Skeletal muscle tissue (tissue), 5 donors: ENCODE data around the gene GDF11. TPM values are rescaled to one million over a fixed set of nuclear protein-coding genes. Genes with fewer than 3 reads are reported as not detected.

Experiments
- H3K27ac ChIP-seq: one replicate; pipeline ENCODE4 v1.7.0; 2013; ENCODE audit warnings: mild to moderate bottlenecking, low read depth, low read length, inconsistent platforms
- H3K27me3 ChIP-seq, 3 donors: one replicate each; pipeline ENCODE4 v1.7.0; 2013; ENCODE audit warnings: low read length in 3 of 3; ENCODE audit not compliant: control insufficient read depth in 3 of 3, insufficient read depth in 3 of 3
- H3K36me3 ChIP-seq, 3 donors: one replicate each; pipeline ENCODE4 v1.7.0; 2013; ENCODE audit warnings: low read length in 3 of 3; ENCODE audit not compliant: control insufficient read depth in 3 of 3, insufficient read depth in 3 of 3
- H3K4me1 ChIP-seq, 3 donors: one replicate each; pipeline ENCODE4 v1.7.0; 2013; ENCODE audit warnings: low read length in 3 of 3, mild to moderate bottlenecking in 3 of 3; ENCODE audit not compliant: control insufficient read depth in 3 of 3, insufficient read depth in 3 of 3
- H3K4me3 ChIP-seq, 3 donors: one replicate each; pipeline ENCODE4 v1.7.0; 2013; ENCODE audit warnings: low read length in 3 of 3
- H3K9ac ChIP-seq, 3 donors: one replicate each; pipeline ENCODE4 v1.7.0; 2013; ENCODE audit warnings: low read length in 3 of 3, mild to moderate bottlenecking in 3 of 3, moderate library complexity in 2 of 3, low read depth in 1 of 3
- H3K9me3 ChIP-seq, 3 donors: one replicate each; pipeline ENCODE4 v1.7.0; 2013; ENCODE audit warnings: low read length in 3 of 3; ENCODE audit not compliant: control insufficient read depth in 3 of 3
- small RNA-seq: library from RNA; depleted of rRNA; stranded (forward); fragments of <200 nt; gene quantifications from one replicate; pipeline ENCODE3, GENCODE V24; 2014
- total RNA-seq: library from RNA; depleted of rRNA; stranded (reverse); fragments of >200 nt; gene quantifications from one replicate; pipeline ENCODE4 v1.2.3, GENCODE V29; 2014
- donor health status: Osteomylitis.

Gene GDF11
- total RNA-seq, 1 donor from 2014 or later: 3.1 TPM

GRCh38 chr12:55777856-55778255, 34.9 kb downstream of the GDF11 start:
- H3K36me3 ChIP-seq: peaks cover 11 to 24% (median 20%) of the 10 kb centered on the region in 3 donors
- H3K9me3 ChIP-seq: no peaks in the 10 kb centered on the region
- H3K4me3 ChIP-seq: no peak overlapping the region
- H3K27ac ChIP-seq: no peak overlapping the region
- no peaks in the 10 kb centered on the region for H3K4me1 ChIP-seq
- H3K27me3 ChIP-seq: no peaks in the 10 kb centered on the region
- H3K9ac ChIP-seq: no peak overlapping the region

GRCh38 chr12:55780685-55781084, 37.8 kb downstream of the GDF11 start:
- no peaks in the 10 kb centered on the region for H3K27me3 ChIP-seq
- H3K9me3 ChIP-seq: no peaks in the 10 kb centered on the region
- peaks cover 15 to 47% (median 40%) of the 10 kb centered on the region in 3 donors for H3K36me3 ChIP-seq
- H3K9ac ChIP-seq: no peak overlapping the region
- no peak overlapping the region for H3K27ac ChIP-seq
- no peak overlapping the region for H3K4me3 ChIP-seq
- no peaks in the 10 kb centered on the region for H3K4me1 ChIP-seq

GRCh38 chr12:55788546-55788945, 45.6 kb downstream of the GDF11 start:
- H3K4me1 ChIP-seq: no peaks in the 10 kb centered on the region
- peaks cover 28 to 51% (median 50%) of the 10 kb centered on the region in 3 donors for H3K36me3 ChIP-seq
- H3K9me3 ChIP-seq: no peaks in the 10 kb centered on the region
- no peaks in the 10 kb centered on the region for H3K27me3 ChIP-seq
- H3K9ac ChIP-seq: no peak overlapping the region
- no peak overlapping the region for H3K4me3 ChIP-seq
- no peak overlapping the region for H3K27ac ChIP-seq

GRCh38 chr12:55789171-55789570, 46.2 kb downstream of the GDF11 start:
- no peaks in the 10 kb centered on the region for H3K27me3 ChIP-seq
- H3K9ac ChIP-seq: no peak overlapping the region
- no peak overlapping the region for H3K4me3 ChIP-seq
- no peaks in the 10 kb centered on the region for H3K9me3 ChIP-seq
- peaks cover 31 to 51% (median 49%) of the 10 kb centered on the region in 3 donors for H3K36me3 ChIP-seq
- H3K4me1 ChIP-seq: no peaks in the 10 kb centered on the region
- no peak overlapping the region for H3K27ac ChIP-seq

GRCh38 chr12:55789893-55790292, 47.0 kb downstream of the GDF11 start:
- H3K4me1 ChIP-seq: no peaks in the 10 kb centered on the region
- H3K9ac ChIP-seq: no peak overlapping the region
- peaks cover 37 to 51% (median 51%) of the 10 kb centered on the region in 3 donors for H3K36me3 ChIP-seq
- H3K27me3 ChIP-seq: no peaks in the 10 kb centered on the region
- H3K4me3 ChIP-seq: no peak overlapping the region
- no peak overlapping the region for H3K27ac ChIP-seq
- H3K9me3 ChIP-seq: no peaks in the 10 kb centered on the region

- Histone ChIP-seq H3K27me3 (no peaks in the 10 kb centered on the region), H3K36me3 (peaks cover 24 to 51% (median 34%) of the 10 kb centered on the region in 3 donors), H3K9ac (no peak overlapping the region), H3K4me3 (no peak overlapping the region), H3K9me3 (no peaks in the 10 kb centered on the region), H3K4me1 (no peaks in the 10 kb centered on the region), H3K27ac (no peak overlapping the region)
Measured at GRCh38 chr12:55795950-55796349, 53.0 kb downstream of the GDF11 start.

GRCh38 chr12:55797068-55797467, 54.1 kb downstream of the GDF11 start:
- H3K36me3 ChIP-seq: peaks cover 21 to 57% (median 38%) of the 10 kb centered on the region in 3 donors

GRCh38 chr12:55797550-55797949, 54.6 kb downstream of the GDF11 start:
- Histone ChIP-seq H3K9ac (no peak overlapping the region), H3K4me3 (no peak overlapping the region), H3K27me3 (no peaks in the 10 kb centered on the region), H3K27ac (no peak overlapping the region), H3K4me1 (no peaks in the 10 kb centered on the region), H3K36me3 (peaks cover 21 to 57% (median 40%) of the 10 kb centered on the region in 3 donors), H3K9me3 (no peaks in the 10 kb centered on the region)

More at GRCh38 chr12:55797068-55797467, 54.1 kb downstream of the GDF11 start:
- Histone ChIP-seq H3K9ac (no peak overlapping the region), H3K27ac (no peak overlapping the region), H3K4me3 (no peak overlapping the region), H3K9me3 (no peaks in the 10 kb centered on the region), H3K27me3 (no peaks in the 10 kb centered on the region), H3K4me1 (no peaks in the 10 kb centered on the region)

Small RNA genes within 50 kb of the gene (small RNA-seq; reads per million reads assigned to genes)
- gene AC009779.1: not detected
- gene RF00017: not detected

Other genes starting within 250 kb of the GDF11 start
- gene OR6C4, start 193.5 kb upstream of the GDF11 start, total RNA-seq: not detected
- gene OR2AP1, start 170.7 kb upstream of the GDF11 start, total RNA-seq: not detected
- gene OR10P1, start 106.2 kb upstream of the GDF11 start, total RNA-seq: not detected
- 123 TPM for gene ITGA7, start 35.2 kb upstream of the GDF11 start, total RNA-seq
- gene BLOC1S1, start 27.1 kb upstream of the GDF11 start, total RNA-seq: 42.3 TPM
- 19.8 TPM for gene RDH5, start 22.7 kb upstream of the GDF11 start, total RNA-seq
- 1,640 TPM for gene CD63, start 14.1 kb upstream of the GDF11 start, total RNA-seq
- 71.5 TPM for gene SARNP, start 74.6 kb downstream of the GDF11 start, total RNA-seq
- gene ORMDL2, start 74.9 kb downstream of the GDF11 start, total RNA-seq: 11.0 TPM
- gene DNAJC14, start 86.5 kb downstream of the GDF11 start, total RNA-seq: 33.4 TPM
- gene MMP19, start 99.8 kb downstream of the GDF11 start, total RNA-seq: 2.6 TPM
- 16.2 TPM for gene PYM1, start 184.8 kb downstream of the GDF11 start, total RNA-seq
- 6.8 TPM for gene DGKA, start 188.0 kb downstream of the GDF11 start, total RNA-seq
- 0.52 TPM for gene PMEL, start 222.9 kb downstream of the GDF11 start, total RNA-seq
- 9.4 TPM for gene CDK2, start 223.7 kb downstream of the GDF11 start, total RNA-seq
- gene RAB5B, start 231.0 kb downstream of the GDF11 start, total RNA-seq: 34.4 TPM